Measurements from ENCODE around the gene TPRA1. TPM values are rescaled to one million over a fixed set of nuclear protein-coding genes. Genes with fewer than 3 reads are reported as not detected.

Gene TPRA1
- total and polyA plus RNA-seq, 9 of the 15 experiments (the other 6 are each of a cell fraction or from before 2014, with no cell fraction given) = 0.66 to 21.5 (median 11.1) TPM

DNA sequence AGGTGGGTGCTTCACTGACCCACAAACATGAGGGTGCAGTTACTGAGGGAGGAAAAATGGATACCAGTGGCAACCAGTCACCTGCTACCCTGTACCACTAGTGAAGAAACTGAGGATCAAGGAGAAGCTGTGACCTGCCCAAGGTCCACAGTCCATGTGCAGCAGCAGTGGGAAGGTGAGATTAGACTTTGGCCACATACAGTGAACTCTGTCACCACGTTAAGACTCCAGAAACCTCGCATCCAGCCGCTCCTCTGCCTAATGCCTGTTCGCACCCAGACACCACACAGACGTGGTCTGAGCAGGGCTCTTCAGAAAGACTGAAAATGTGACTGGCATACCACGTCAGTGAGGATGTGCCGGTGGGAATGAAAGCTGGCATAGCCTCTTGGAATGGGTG is 20.0 kb downstream of the TPRA1 start:
- Histone ChIP-seq H2AFZ (ENCODE audit: low read depth, low read length) (no peak overlapping the region), H3K9me1 (ENCODE audit: control insufficient read depth, insufficient read depth, low read length) (peaks cover 2% of the 10 kb centered on the region), H3K4me3 (no peak overlapping the region), H3K36me3 (ENCODE audit: control insufficient read depth, insufficient read depth, low read length) (peaks cover 24% of the 10 kb centered on the region), H3K4me1 (replicated peaks in 1 of 2; ENCODE audit: control insufficient read depth in 2 of 2, insufficient read depth in 2 of 2, low read length in 2 of 2) (peaks cover 0 to 23% of the 10 kb centered on the region in 2 experiments; a peak in 3 of 5 replicates), H4K20me1 (replicated peaks; ENCODE audit: control insufficient read depth, insufficient read depth, low read length) (peaks cover 4% of the 10 kb centered on the region), H3K79me2 (ENCODE audit: control insufficient read depth, insufficient read depth, low read length) (no peaks in the 10 kb centered on the region; the same call in 2 of the 3 replicates), H3K4me2 (ENCODE audit: insufficient read depth, low read length) (no peak overlapping the region), H3K27ac (ENCODE audit: extremely low read depth, low read depth, low read length) (no peak overlapping the region), H3K27me3 (ENCODE audit: control insufficient read depth in 2 of 2, insufficient read depth in 2 of 2, low read length in 2 of 2) (peaks cover 0 to 21% of the 10 kb centered on the region in 2 experiments; a peak in 2 of 5 replicates), H3K9me3 (replicated peaks; ENCODE audit: control insufficient read depth, insufficient read depth, low read depth, low read length) (no peaks in the 10 kb centered on the region; the same call in 1 of the 2 replicates), H3K9ac (ENCODE audit: insufficient read depth in 1 of 2, low read depth in 2 of 2, low read length in 2 of 2) (no peak overlapping the region)
- in situ Hi-C loops (cut with MboI) = no loop called here
- 76% methylated on average over 6 of the region's 7 CpGs for WGBS (ENCODE audit: insufficient coverage, low coverage, missing lambda C conversion rate)
- ATAC-seq = no peak
- ChIA-PET CTCF (ENCODE audit: low intra/inter-chr PET ratio) (no interaction called here), POLR2A (no interaction called here)
- no peak for FAIRE-seq
- no TSS peak for BruUV-seq (replicated peaks)
- TF ChIP-seq KAT2B (IDR thresholded peaks at IDR 0.05; ENCODE audit: low read depth, low read length) (no peak), ZNF589 (CRISPR knock-in tag; IDR thresholded peaks at IDR 0.05; ENCODE audit: low read depth) (no peak), PHB2 (IDR thresholded peaks at IDR 0.05; ENCODE audit: low read depth) (no peak), NCOA1 (IDR thresholded peaks at IDR 0.05; ENCODE audit: low read depth) (no peak), MYNN (IDR thresholded peaks at IDR 0.05) (no peak), MYNN (CRISPR knock-in tag; IDR thresholded peaks at IDR 0.05) (no peak), CBFA2T2 (conservative IDR thresholded peaks at IDR 0.05) (no peak), PYGO2 (tag; IDR thresholded peaks at IDR 0.05) (no peak), PTBP1 (IDR thresholded peaks at IDR 0.05; ENCODE audit: low read depth, low read length) (no peak), SRSF7 (optimal IDR thresholded peaks at IDR 0.05; ENCODE audit: low read depth, low read length) (no peak), ILF3 (IDR thresholded peaks at IDR 0.05; ENCODE audit: borderline replicate concordance) (no peak)
- TF ChIP-seq, protein P1, sequence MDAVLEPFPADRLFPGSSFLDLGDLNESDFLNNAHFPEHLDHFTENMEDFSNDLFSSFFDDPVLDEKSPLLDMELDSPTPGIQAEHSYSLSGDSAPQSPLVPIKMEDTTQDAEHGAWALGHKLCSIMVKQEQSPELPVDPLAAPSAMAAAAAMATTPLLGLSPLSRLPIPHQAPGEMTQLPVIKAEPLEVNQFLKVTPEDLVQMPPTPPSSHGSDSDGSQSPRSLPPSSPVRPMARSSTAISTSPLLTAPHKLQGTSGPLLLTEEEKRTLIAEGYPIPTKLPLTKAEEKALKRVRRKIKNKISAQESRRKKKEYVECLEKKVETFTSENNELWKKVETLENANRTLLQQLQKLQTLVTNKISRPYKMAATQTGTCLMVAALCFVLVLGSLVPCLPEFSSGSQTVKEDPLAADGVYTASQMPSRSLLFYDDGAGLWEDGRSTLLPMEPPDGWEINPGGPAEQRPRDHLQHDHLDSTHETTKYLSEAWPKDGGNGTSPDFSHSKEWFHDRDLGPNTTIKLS (IDR thresholded peaks at IDR 0.05; ENCODE audit: borderline replicate concordance, low read depth) = no peak
- TF ChIP-seq, protein P2, sequence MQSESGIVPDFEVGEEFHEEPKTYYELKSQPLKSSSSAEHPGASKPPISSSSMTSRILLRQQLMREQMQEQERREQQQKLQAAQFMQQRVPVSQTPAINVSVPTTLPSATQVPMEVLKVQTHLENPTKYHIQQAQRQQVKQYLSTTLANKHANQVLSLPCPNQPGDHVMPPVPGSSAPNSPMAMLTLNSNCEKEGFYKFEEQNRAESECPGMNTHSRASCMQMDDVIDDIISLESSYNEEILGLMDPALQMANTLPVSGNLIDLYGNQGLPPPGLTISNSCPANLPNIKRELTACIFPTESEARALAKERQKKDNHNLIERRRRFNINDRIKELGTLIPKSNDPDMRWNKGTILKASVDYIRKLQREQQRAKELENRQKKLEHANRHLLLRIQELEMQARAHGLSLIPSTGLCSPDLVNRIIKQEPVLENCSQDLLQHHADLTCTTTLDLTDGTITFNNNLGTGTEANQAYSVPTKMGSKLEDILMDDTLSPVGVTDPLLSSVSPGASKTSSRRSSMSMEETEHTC (IDR thresholded peaks at IDR 0.05) = no peak
- DNase-seq (ENCODE audit: extremely low read depth in 1 of 4, low spot score in 3 of 4) = no peak
- intact Hi-C loops (cut with micrococcal nuclease) = loop anchor here (10.0 kb wide), 1 partner anchor 394 kb away; no protein-coding TSS in a partner anchor
